Measurements from ENCODE around the gene SCAI. TPM values are rescaled to one million over a fixed set of nuclear protein-coding genes. Genes with fewer than 3 reads are reported as not detected.

Gene SCAI
- total and polyA plus RNA-seq, 2 experiments from 2014 or later = 13.3 to 35.0 TPM

DNA sequence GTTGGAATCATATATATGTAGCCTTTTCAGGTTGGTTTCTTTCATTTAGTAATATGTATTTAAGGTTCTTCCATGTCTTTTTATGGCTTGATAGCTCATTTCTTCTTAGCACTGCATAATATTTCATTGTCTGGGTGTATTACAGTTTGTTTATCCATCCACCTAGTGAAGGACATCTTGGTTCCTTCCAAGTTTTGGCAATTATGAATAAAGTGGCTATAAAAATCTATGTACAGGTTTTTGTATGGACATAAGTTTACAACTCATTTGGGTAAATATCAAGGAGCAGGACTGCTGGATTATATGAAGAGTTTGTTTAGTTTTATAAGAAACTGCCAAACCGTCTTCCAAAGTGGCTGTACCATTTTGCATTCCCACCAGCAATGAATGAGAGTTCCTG lies 34.6 kb upstream of the SCAI start:
- peaks cover 48% of the 10 kb centered on the region for H4K20me1 ChIP-seq (replicated peaks; ENCODE audit: insufficient read depth)
- H3F3A ChIP-seq (replicated peaks; ENCODE audit: low read depth) = no peaks in the 10 kb centered on the region
- ATAC-seq (no peak), DNase-seq (ENCODE audit: low spot score) (no peak)
- Mint-ChIP-seq H3K4me1 (peaks cover 10% of the 10 kb centered on the region; the same call in 1 of the 3 replicates), H3K9me3 (no peaks in the 10 kb centered on the region), H3K36me3 (ENCODE audit: low read depth) (no peaks in the 10 kb centered on the region; the same call in 2 of the 3 replicates), H3K27ac (no peak overlapping the region), H3K27me3 (ENCODE audit: insufficient read depth, low read depth, poor library complexity) (peaks cover 6% of the 10 kb centered on the region), H3K4me3 (no peak overlapping the region)
- H3K4me2 ChIP-seq = no peak overlapping the region
- no peaks in the 10 kb centered on the region for H3K36me3 ChIP-seq (ENCODE audit: insufficient read depth)
- no peaks in the 10 kb centered on the region for H3K27me3 ChIP-seq (ENCODE audit: insufficient read depth)
- no peak overlapping the region for H2AFZ ChIP-seq
- TF ChIP-seq EZH2phosphoT487 (IDR thresholded peaks at IDR 0.05; ENCODE audit: unreplicated experiment) = no peak
- no peaks in the 10 kb centered on the region; the same call in 1 of the 2 replicates for H3K4me1 ChIP-seq (ENCODE audit: insufficient read depth)
- peaks cover 100% of the 10 kb centered on the region for H3K79me2 ChIP-seq (replicated peaks; ENCODE audit: insufficient read depth)
- no peak overlapping the region for H3K27ac ChIP-seq (ENCODE audit: low read depth)
- H3K4me3 ChIP-seq = no peak overlapping the region
- no peaks in the 10 kb centered on the region for H3K9me2 ChIP-seq (ENCODE audit: insufficient read depth)

DNA sequence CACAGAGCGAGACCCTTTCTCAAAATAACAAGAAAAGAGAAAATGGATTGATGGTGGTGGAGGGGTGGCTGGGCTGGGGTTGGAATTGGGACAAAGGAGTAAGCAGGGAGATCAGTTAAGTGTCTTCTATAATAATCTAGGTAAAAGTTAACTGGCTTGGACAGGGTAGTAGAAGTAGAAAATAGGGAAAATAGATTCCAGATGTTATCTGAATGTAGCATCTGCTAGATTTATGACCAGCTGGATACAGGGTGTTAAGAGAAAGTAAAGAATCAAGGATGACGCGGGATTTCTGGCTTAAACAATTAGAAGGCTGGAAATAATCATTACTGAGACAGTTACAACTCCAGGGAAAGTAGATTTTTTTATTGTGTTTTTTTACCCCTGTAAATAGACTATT lies 33.3 kb upstream of the SCAI start:
- Histone ChIP-seq H3K27ac (ENCODE audit: low read depth) (peak overlapping the region; percentile 50; the same call in 1 of the 2 replicates), H4K20me1 (replicated peaks; ENCODE audit: insufficient read depth) (peaks cover 43% of the 10 kb centered on the region), H3K4me2 (no peak overlapping the region), H2AFZ (no peak overlapping the region), H3K36me3 (ENCODE audit: insufficient read depth) (no peaks in the 10 kb centered on the region), H3F3A (replicated peaks; ENCODE audit: low read depth) (no peaks in the 10 kb centered on the region), H3K27me3 (ENCODE audit: insufficient read depth) (no peaks in the 10 kb centered on the region), H3K79me2 (replicated peaks; ENCODE audit: insufficient read depth) (peaks cover 100% of the 10 kb centered on the region), H3K9me2 (ENCODE audit: insufficient read depth) (no peaks in the 10 kb centered on the region), H3K4me1 (ENCODE audit: insufficient read depth) (no peaks in the 10 kb centered on the region; the same call in 1 of the 2 replicates), H3K4me3 (no peak overlapping the region)
- H3K36me3 Mint-ChIP-seq (ENCODE audit: low read depth) = no peaks in the 10 kb centered on the region; the same call in 2 of the 3 replicates
- peaks cover 6% of the 10 kb centered on the region for H3K27me3 Mint-ChIP-seq (ENCODE audit: insufficient read depth, low read depth, poor library complexity)
- no peak overlapping the region for H3K4me3 Mint-ChIP-seq
- no peaks in the 10 kb centered on the region for H3K9me3 Mint-ChIP-seq
- H3K27ac Mint-ChIP-seq = peak overlapping the region; percentile 38; the same call in 1 of the 2 replicates
- H3K4me1 Mint-ChIP-seq = peaks cover 9% of the 10 kb centered on the region; the same call in 1 of the 3 replicates
- ATAC-seq = no peak
- no peak for DNase-seq (ENCODE audit: low spot score)
- no peak for TF ChIP-seq ZNF331 (CRISPR knock-in tag; IDR thresholded peaks at IDR 0.05; ENCODE audit: low read depth)
- TF ChIP-seq, protein P1, sequence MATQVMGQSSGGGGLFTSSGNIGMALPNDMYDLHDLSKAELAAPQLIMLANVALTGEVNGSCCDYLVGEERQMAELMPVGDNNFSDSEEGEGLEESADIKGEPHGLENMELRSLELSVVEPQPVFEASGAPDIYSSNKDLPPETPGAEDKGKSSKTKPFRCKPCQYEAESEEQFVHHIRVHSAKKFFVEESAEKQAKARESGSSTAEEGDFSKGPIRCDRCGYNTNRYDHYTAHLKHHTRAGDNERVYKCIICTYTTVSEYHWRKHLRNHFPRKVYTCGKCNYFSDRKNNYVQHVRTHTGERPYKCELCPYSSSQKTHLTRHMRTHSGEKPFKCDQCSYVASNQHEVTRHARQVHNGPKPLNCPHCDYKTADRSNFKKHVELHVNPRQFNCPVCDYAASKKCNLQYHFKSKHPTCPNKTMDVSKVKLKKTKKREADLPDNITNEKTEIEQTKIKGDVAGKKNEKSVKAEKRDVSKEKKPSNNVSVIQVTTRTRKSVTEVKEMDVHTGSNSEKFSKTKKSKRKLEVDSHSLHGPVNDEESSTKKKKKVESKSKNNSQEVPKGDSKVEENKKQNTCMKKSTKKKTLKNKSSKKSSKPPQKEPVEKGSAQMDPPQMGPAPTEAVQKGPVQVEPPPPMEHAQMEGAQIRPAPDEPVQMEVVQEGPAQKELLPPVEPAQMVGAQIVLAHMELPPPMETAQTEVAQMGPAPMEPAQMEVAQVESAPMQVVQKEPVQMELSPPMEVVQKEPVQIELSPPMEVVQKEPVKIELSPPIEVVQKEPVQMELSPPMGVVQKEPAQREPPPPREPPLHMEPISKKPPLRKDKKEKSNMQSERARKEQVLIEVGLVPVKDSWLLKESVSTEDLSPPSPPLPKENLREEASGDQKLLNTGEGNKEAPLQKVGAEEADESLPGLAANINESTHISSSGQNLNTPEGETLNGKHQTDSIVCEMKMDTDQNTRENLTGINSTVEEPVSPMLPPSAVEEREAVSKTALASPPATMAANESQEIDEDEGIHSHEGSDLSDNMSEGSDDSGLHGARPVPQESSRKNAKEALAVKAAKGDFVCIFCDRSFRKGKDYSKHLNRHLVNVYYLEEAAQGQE (IDR thresholded peaks at IDR 0.05; ENCODE audit: unreplicated experiment) = no peak
- TF ChIP-seq EZH2 (IDR thresholded peaks at IDR 0.05; ENCODE audit: low read depth, unreplicated experiment) = no peak
- no peak for TF ChIP-seq CREB1 (CRISPR knock-in tag; IDR thresholded peaks at IDR 0.05; ENCODE audit: low read depth)
- TF ChIP-seq EZH2phosphoT487 (IDR thresholded peaks at IDR 0.05; ENCODE audit: unreplicated experiment) = no peak
- TF ChIP-seq, protein P2, sequence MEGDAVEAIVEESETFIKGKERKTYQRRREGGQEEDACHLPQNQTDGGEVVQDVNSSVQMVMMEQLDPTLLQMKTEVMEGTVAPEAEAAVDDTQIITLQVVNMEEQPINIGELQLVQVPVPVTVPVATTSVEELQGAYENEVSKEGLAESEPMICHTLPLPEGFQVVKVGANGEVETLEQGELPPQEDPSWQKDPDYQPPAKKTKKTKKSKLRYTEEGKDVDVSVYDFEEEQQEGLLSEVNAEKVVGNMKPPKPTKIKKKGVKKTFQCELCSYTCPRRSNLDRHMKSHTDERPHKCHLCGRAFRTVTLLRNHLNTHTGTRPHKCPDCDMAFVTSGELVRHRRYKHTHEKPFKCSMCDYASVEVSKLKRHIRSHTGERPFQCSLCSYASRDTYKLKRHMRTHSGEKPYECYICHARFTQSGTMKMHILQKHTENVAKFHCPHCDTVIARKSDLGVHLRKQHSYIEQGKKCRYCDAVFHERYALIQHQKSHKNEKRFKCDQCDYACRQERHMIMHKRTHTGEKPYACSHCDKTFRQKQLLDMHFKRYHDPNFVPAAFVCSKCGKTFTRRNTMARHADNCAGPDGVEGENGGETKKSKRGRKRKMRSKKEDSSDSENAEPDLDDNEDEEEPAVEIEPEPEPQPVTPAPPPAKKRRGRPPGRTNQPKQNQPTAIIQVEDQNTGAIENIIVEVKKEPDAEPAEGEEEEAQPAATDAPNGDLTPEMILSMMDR (conservative IDR thresholded peaks at IDR 0.05; ENCODE audit: low read depth in 2 of 2) = no peak
- TF ChIP-seq, protein P3, sequence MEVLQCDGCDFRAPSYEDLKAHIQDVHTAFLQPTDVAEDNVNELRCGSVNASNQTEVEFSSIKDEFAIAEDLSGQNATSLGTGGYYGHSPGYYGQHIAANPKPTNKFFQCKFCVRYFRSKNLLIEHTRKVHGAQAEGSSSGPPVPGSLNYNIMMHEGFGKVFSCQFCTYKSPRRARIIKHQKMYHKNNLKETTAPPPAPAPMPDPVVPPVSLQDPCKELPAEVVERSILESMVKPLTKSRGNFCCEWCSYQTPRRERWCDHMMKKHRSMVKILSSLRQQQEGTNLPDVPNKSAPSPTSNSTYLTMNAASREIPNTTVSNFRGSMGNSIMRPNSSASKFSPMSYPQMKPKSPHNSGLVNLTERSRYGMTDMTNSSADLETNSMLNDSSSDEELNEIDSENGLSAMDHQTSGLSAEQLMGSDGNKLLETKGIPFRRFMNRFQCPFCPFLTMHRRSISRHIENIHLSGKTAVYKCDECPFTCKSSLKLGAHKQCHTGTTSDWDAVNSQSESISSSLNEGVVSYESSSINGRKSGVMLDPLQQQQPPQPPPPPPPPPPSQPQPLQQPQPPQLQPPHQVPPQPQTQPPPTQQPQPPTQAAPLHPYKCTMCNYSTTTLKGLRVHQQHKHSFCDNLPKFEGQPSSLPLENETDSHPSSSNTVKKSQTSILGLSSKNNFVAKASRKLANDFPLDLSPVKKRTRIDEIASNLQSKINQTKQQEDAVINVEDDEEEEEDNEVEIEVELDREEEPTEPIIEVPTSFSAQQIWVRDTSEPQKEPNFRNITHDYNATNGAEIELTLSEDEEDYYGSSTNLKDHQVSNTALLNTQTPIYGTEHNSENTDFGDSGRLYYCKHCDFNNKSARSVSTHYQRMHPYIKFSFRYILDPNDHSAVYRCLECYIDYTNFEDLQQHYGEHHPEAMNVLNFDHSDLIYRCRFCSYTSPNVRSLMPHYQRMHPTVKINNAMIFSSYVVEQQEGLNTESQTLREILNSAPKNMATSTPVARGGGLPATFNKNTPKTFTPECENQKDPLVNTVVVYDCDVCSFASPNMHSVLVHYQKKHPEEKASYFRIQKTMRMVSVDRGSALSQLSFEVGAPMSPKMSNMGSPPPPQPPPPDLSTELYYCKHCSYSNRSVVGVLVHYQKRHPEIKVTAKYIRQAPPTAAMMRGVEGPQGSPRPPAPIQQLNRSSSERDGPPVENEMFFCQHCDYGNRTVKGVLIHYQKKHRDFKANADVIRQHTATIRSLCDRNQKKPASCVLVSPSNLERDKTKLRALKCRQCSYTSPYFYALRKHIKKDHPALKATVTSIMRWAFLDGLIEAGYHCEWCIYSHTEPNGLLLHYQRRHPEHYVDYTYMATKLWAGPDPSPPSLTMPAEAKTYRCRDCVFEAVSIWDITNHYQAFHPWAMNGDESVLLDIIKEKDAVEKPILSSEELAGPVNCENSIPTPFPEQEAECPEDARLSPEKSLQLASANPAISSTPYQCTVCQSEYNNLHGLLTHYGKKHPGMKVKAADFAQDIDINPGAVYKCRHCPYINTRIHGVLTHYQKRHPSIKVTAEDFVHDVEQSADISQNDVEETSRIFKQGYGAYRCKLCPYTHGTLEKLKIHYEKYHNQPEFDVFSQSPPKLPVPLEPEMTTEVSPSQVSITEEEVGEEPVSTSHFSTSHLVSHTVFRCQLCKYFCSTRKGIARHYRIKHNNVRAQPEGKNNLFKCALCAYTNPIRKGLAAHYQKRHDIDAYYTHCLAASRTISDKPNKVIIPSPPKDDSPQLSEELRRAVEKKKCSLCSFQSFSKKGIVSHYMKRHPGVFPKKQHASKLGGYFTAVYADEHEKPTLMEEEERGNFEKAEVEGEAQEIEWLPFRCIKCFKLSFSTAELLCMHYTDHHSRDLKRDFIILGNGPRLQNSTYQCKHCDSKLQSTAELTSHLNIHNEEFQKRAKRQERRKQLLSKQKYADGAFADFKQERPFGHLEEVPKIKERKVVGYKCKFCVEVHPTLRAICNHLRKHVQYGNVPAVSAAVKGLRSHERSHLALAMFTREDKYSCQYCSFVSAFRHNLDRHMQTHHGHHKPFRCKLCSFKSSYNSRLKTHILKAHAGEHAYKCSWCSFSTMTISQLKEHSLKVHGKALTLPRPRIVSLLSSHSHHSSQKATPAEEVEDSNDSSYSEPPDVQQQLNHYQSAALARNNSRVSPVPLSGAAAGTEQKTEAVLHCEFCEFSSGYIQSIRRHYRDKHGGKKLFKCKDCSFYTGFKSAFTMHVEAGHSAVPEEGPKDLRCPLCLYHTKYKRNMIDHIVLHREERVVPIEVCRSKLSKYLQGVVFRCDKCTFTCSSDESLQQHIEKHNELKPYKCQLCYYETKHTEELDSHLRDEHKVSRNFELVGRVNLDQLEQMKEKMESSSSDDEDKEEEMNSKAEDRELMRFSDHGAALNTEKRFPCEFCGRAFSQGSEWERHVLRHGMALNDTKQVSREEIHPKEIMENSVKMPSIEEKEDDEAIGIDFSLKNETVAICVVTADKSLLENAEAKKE (CRISPR knock-in tag; IDR thresholded peaks at IDR 0.05) = no peak
